ENCODE results near the gene HSPA12B.

Gene HSPA12B, protein sequence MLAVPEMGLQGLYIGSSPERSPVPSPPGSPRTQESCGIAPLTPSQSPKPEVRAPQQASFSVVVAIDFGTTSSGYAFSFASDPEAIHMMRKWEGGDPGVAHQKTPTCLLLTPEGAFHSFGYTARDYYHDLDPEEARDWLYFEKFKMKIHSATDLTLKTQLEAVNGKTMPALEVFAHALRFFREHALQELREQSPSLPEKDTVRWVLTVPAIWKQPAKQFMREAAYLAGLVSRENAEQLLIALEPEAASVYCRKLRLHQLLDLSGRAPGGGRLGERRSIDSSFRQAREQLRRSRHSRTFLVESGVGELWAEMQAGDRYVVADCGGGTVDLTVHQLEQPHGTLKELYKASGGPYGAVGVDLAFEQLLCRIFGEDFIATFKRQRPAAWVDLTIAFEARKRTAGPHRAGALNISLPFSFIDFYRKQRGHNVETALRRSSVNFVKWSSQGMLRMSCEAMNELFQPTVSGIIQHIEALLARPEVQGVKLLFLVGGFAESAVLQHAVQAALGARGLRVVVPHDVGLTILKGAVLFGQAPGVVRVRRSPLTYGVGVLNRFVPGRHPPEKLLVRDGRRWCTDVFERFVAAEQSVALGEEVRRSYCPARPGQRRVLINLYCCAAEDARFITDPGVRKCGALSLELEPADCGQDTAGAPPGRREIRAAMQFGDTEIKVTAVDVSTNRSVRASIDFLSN

DNA sequence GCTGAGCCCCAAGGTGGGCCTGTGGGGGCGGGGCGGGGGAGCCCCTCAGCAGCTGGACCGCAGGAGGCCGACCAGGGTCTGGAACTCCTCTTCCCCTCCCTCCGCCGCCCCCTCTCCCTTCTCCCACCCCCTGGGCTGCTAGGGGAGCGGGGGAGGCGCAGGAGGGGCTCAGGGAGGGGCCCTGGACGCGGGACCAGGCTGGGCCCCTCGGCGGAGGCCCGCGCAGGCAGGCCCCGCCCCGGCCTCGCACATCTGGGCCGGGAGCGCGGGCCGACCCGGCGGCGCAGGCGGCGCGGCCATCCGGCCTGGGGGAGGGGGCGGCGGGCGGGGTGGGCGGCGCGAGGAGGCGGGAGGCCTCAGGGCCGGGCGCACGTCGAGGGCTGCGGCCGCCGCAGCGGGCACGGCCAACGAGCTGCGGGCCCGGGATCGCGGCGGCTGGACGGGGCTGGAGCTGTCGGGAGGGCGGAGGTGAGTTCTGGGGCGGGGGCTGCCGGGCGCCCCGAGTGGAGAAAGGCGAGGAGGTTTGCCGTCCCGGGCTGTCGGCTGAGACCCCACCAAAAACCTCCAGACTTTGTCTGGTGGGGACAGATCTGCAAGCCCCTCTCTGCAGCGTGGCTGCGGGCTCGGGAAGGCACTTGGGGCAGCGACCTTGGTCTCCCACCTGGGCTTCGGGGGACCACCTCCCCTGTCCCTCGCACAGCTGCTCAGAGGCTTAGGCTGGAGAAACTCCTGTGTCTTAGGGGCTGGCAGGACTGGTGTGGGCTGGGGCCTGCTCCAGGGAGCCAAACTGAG, at the start of gene HSPA12B:
TSS of gene HSPA12B (plus strand) at position 359 of the 792 bp plus-strand sequence. CDS start 5,990 bp downstream, outside the sequence.
- no peak for DNase-seq (ENCODE audit: low read depth)
- no peak within 1 kb of the TSS for H3K4me3 ChIP-seq (ENCODE audit: low read depth, low read length)
- TF ChIP-seq, protein P1, sequence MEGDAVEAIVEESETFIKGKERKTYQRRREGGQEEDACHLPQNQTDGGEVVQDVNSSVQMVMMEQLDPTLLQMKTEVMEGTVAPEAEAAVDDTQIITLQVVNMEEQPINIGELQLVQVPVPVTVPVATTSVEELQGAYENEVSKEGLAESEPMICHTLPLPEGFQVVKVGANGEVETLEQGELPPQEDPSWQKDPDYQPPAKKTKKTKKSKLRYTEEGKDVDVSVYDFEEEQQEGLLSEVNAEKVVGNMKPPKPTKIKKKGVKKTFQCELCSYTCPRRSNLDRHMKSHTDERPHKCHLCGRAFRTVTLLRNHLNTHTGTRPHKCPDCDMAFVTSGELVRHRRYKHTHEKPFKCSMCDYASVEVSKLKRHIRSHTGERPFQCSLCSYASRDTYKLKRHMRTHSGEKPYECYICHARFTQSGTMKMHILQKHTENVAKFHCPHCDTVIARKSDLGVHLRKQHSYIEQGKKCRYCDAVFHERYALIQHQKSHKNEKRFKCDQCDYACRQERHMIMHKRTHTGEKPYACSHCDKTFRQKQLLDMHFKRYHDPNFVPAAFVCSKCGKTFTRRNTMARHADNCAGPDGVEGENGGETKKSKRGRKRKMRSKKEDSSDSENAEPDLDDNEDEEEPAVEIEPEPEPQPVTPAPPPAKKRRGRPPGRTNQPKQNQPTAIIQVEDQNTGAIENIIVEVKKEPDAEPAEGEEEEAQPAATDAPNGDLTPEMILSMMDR (IDR thresholded peaks at IDR 0.05; ENCODE audit: low read depth, low read length, missing control alignments): no peak
- in situ Hi-C loops (cut with HindIII; ENCODE audit: low sequenced_read_pairs): no loop called here

DNA sequence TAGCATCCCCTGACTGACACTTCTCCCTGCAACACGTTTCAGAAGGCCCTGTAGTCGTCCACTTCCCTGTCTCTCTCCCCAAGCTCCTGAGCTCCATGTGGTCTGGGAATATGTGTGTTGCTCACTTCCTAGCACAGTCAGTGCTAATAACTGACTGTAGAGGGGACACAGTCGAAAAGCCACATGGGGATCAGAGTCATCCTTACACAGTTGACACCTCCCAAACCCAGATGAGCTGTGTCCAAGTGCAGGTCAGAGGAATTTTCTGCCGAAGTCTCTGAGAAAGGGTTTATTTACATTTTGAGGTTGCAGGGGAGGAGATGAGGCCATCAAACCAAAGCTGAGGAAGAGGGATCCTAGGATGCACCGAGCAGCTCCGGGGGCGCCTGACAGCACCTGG, 47.1 kb upstream of the HSPA12B start:
- in situ Hi-C loops (cut with HindIII; ENCODE audit: low sequenced_read_pairs): no loop called here
- TF ChIP-seq, protein P1 (IDR thresholded peaks at IDR 0.05; ENCODE audit: low read depth, low read length, missing control alignments): no peak
- H3K4me3 ChIP-seq (ENCODE audit: low read depth, low read length): no peak overlapping the region
- DNase-seq (ENCODE audit: low read depth): no peak

DNA sequence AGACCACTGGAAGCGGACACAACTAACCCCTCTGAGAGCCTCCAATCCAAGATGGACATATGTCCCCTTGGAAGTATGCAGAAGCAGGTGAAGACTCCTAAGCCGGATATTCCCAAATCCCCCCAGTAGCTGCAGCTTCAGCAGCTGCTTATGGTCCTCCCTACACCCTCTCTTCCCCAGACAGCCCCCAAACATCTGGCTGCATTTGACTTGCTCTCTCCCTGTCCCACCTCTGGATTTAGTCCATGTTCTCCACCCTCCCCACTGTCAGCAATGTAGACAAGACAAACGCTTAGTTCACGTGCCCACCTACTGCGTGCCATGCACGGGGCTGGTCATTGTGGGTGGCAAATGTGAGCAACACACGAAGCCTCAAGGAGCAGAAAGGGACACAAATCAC, 46.1 kb upstream of the HSPA12B start:
- in situ Hi-C loops (cut with HindIII; ENCODE audit: low sequenced_read_pairs): no loop called here
- TF ChIP-seq, protein P1 (IDR thresholded peaks at IDR 0.05; ENCODE audit: low read depth, low read length, missing control alignments): no peak
- no peak overlapping the region for H3K4me3 ChIP-seq (ENCODE audit: low read depth, low read length)
- DNase-seq (ENCODE audit: low read depth): no peak

DNA sequence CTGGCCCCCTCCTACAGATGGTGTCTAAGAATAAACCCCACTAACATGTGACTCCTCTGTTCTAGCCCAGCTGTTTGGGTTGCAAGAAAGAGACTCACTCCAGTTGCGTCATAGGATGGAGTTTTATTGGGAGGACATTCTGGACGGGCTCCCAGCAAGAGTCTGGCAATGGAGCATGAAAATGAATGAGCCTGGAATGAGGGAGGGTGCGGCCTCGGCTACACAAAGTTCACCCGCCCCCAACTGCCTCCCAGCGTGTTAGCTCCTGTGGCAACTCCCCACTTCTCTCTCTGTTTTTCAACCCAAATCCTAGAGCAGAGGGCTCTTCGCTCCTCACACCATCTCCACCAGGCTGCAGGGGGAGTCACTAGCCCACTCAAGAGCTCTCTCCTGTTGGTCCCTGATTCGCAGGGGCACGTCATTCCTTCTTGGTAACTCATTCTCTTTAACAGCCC, 45.6 kb upstream of the HSPA12B start:
- in situ Hi-C loops (cut with HindIII; ENCODE audit: low sequenced_read_pairs): no loop called here
- DNase-seq (ENCODE audit: low read depth): peak; percentile 86
- TF ChIP-seq, protein P1 (IDR thresholded peaks at IDR 0.05; ENCODE audit: low read depth, low read length, missing control alignments): peak; percentile 36
- no peak overlapping the region for H3K4me3 ChIP-seq (ENCODE audit: low read depth, low read length)

DNA sequence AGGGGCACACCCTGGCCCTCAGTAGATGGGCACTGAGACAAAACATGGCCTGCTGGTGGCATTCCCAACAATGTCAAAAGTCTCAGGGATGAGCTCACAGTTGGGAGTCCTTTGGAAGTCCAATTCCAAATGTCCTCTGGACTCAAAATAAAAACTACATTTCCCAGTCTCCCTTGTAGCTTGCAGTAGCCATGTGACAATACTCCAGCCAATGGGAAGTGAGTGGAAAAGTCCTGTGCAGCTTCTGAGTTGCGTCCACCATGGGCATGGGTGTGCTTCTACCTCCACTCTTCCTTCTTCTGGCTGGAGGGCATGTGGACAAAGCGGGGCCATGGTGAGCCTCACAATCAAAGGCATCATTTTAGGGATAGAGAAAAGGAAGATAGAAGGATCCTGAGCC, 44.8 kb upstream of the HSPA12B start:
- TF ChIP-seq, protein P1 (IDR thresholded peaks at IDR 0.05; ENCODE audit: low read depth, low read length, missing control alignments): no peak
- no peak for DNase-seq (ENCODE audit: low read depth)
- H3K4me3 ChIP-seq (ENCODE audit: low read depth, low read length): no peak overlapping the region
- in situ Hi-C loops (cut with HindIII; ENCODE audit: low sequenced_read_pairs): no loop called here

DNA sequence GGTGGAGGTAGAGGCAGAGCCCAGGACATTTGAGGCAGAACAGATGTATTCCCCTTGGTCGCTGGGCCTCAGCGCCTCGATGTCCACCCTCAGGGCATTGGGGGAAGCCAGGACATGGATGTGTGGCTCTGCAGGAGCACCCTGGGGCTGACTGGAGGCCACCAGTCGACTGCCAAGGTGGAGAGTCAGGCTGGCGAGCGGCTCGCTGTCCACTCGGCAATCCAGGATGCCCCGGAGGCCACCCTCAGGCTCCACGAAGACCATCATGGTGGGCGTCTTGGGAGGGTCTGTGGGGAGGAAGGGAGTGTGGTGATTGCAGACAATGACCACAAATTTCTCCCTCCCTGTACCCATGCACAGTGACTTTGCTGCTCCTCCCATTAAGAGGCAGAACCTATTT, 42.5 kb upstream of the HSPA12B start:
- H3K4me3 ChIP-seq (ENCODE audit: low read depth, low read length): no peak overlapping the region
- DNase-seq (ENCODE audit: low read depth): no peak
- TF ChIP-seq, protein P1 (IDR thresholded peaks at IDR 0.05; ENCODE audit: low read depth, low read length, missing control alignments): no peak
- in situ Hi-C loops (cut with HindIII; ENCODE audit: low sequenced_read_pairs): no loop called here

All from astrocyte of the cerebellum (primary cell).